Neural progenitor cell (in vitro differentiated cells): ENCODE data around the gene ZNF813. TPM values are rescaled to one million over a fixed set of nuclear protein-coding genes. Genes with fewer than 3 reads are reported as not detected.
A peak's percentile ranks its signal among the peaks of the same experiment; 100 is the strongest.
"Not testable (repeated sequence)": the region's sequence is repeated elsewhere in the genome, so short reads cannot be mapped to it uniquely, and the experiment has no call there.

Source experiments
- DNase-seq: peaks from one replicate; pipeline ENCODE4 v3.0.0-alpha.2; 2016; ENCODE audit warnings: low spot score
- H2AFZ ChIP-seq: fragments of 200-600 bp; sonication (generic); replicated peaks from 2 replicates; pipeline ENCODE4 v1.6.1; 2016; ENCODE audit warnings: antibody characterized with exemption
- H3F3A ChIP-seq: fragments of 200-600 bp; sonication (generic); 2 replicates; pipeline ENCODE4 v1.6.1; 2016; ENCODE audit warnings: antibody characterized with exemption, low read depth
- H3K27ac ChIP-seq: fragments of 200-600 bp; sonication (generic); 2 replicates; pipeline ENCODE4 v1.5.1; 2016; ENCODE audit warnings: mild to moderate bottlenecking
- H3K27me3 ChIP-seq: fragments of 200-600 bp; sonication (generic); 2 replicates; pipeline ENCODE4 v1.6.1; 2016; ENCODE audit warnings: mild to moderate bottlenecking, moderate library complexity
- H3K36me3 ChIP-seq: fragments of 200-600 bp; sonication (generic); 2 replicates; pipeline ENCODE4 v1.5.1; 2016
- H3K4me1 ChIP-seq: fragments of 200-600 bp; sonication (generic); 2 replicates; pipeline ENCODE4 v1.6.1; 2016; ENCODE audit warnings: mixed run types
- H3K4me2 ChIP-seq: fragments of 200-600 bp; sonication (generic); 2 replicates; pipeline ENCODE4 v1.6.1; 2016
- H3K4me3 ChIP-seq: fragments of 200-600 bp; sonication (generic); 2 replicates; pipeline ENCODE4 v1.5.1; 2016
- H3K79me2 ChIP-seq: fragments of 200-600 bp; sonication (generic); 2 replicates; pipeline ENCODE4 v1.6.1; 2016; ENCODE audit warnings: low read depth
- H3K9ac ChIP-seq: fragments of 200-600 bp; sonication (generic); 2 replicates; pipeline ENCODE4 v1.6.1; 2016
- H3K9me3 ChIP-seq: fragments of 200-600 bp; sonication (generic); 2 replicates; pipeline ENCODE4 v1.5.1; 2016; ENCODE audit warnings: low read depth
- H4K20me1 ChIP-seq: fragments of 200-600 bp; sonication (generic); 2 replicates; pipeline ENCODE4 v1.6.1; 2016; ENCODE audit warnings: low read depth
- H3K27ac Mint-ChIP-seq: 3 replicates; pipeline ENCODE4 v1.8.0; 2021; ENCODE audit warnings: mixed read lengths
- H3K27me3 Mint-ChIP-seq: 2 replicates; pipeline ENCODE4 v1.8.0; 2022; ENCODE audit warnings: low read depth, mild to moderate bottlenecking, inconsistent platforms, moderate library complexity, mixed read lengths; ENCODE audit not compliant: insufficient read depth
- H3K36me3 Mint-ChIP-seq: 3 replicates; pipeline ENCODE4 v1.8.0; 2021; ENCODE audit warnings: mixed read lengths
- H3K4me1 Mint-ChIP-seq: 3 replicates; pipeline ENCODE4 v1.8.0; 2021; ENCODE audit warnings: mixed read lengths
- H3K4me3 Mint-ChIP-seq: 3 replicates; pipeline ENCODE4 v1.8.0; 2021; ENCODE audit warnings: mild to moderate bottlenecking, moderate library complexity, mixed read lengths
- H3K9me3 Mint-ChIP-seq: 3 replicates; pipeline ENCODE4 v1.8.0; 2020; ENCODE audit warnings: mixed read lengths
- CTCF ChIP-seq: fragments of 200-600 bp; sonication (generic); IDR thresholded peaks from 2 replicates; pipeline ENCODE4 v1.5.1; 2017; ENCODE audit warnings: antibody characterized with exemption, mild to moderate bottlenecking
- EZH2 ChIP-seq: fragments of 200-600 bp; sonication (generic); IDR thresholded peaks from 2 replicates; pipeline ENCODE4 v1.6.1; 2017; ENCODE audit warnings: antibody characterized with exemption, mild to moderate bottlenecking, moderate library complexity
- EZH2phosphoT487 ChIP-seq: fragments of 200-600 bp; sonication (generic); IDR thresholded peaks from 2 replicates; pipeline ENCODE4 v1.6.1; 2017; ENCODE audit warnings: antibody characterized with exemption
- total RNA-seq: library from RNA; depleted of rRNA; stranded (reverse); fragments of >200 nt; gene quantifications from 2 replicates; pipeline ENCODE4 v1.2.3, GENCODE V29; 2015; ENCODE audit warnings: low replicate concordance

Gene ZNF813
- 14.2 and 24.3 TPM in 2 replicates for total RNA-seq

DNA sequence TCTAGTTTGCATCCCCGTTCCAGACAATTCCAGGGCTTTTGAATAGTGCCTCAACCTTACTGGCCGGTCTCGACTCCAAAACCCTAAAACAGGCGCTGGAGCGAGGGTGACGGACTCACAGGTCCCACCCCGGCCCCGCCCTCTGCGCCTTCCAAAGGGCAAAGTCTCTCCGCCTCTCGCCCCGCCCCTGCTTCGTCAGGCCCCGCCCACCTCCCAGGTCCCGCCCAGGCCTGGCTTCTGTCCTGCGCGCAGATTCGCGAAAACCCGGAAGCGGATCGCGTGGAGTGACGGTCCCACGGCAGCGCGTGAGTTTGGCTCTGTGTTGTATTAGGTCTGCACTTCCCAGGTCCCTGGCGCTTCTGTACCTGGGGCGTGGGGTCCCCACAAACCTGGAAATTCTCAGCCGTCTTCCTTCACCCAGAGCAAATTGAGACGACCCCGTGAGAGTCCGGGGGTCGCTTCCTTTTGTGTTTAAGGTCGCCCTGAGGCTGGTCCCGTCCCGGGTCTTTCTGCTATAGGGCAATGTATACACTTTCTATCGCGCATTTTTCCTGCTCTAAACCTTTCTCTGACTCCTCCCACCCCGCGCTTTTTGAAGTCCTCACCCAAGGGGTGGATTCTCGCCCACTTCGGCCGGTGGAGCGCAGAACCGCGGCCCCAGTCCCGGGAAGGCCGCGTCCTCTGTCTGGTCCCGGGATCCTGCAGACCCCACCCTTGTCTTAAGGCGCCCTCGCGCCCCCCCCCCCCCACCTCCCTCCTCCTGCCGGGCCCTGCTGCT, at the start of gene ZNF813:
TSS of gene ZNF813 (plus strand) at position 249 of the 778 bp plus-strand sequence. CDS start 16,090 bp downstream, outside the sequence.
- no peaks in the 10 kb centered on the region for H3K4me1 ChIP-seq
- Mint-ChIP-seq H3K4me3 (peak within 1 kb of the TSS; percentile 98), H3K4me1 (peaks cover 12% of the 10 kb centered on the region), H3K36me3 (peaks cover 15% of the 10 kb centered on the region), H3K27ac (peak within 1 kb of the TSS; percentile 60), H3K9me3 (peaks cover 20% of the 10 kb centered on the region), H3K27me3 (peaks cover 4% of the 10 kb centered on the region)
- peak; percentile 97 for DNase-seq
- peak within 1 kb of the TSS; percentile 37 for H3K9ac ChIP-seq
- peak within 1 kb of the TSS; percentile 98 for H3K4me3 ChIP-seq
- H3K36me3 ChIP-seq = no peaks in the 10 kb centered on the region
- peak within 1 kb of the TSS; percentile 95 for H3K4me2 ChIP-seq
- peak within 1 kb of the TSS; percentile 87 for H2AFZ ChIP-seq
- H3K27me3 ChIP-seq = no peaks in the 10 kb centered on the region
- H4K20me1 ChIP-seq = no peaks in the 10 kb centered on the region
- H3K27ac ChIP-seq = no peak within 1 kb of the TSS
- H3K9me3 ChIP-seq = no peaks in the 10 kb centered on the region
- peaks cover 26% of the 10 kb centered on the region for H3F3A ChIP-seq
- peaks cover 10% of the 10 kb centered on the region for H3K79me2 ChIP-seq
- TF ChIP-seq EZH2 = no peak
- no peak for TF ChIP-seq EZH2phosphoT487
- TF ChIP-seq CTCF = no peak

- DNase-seq, H3K27ac ChIP-seq, H3K4me2 ChIP-seq, H3K36me3 ChIP-seq, H3K4me3 ChIP-seq, H3K9me3 ChIP-seq, H4K20me1 ChIP-seq, H3K27me3 Mint-ChIP-seq, H3K4me3 Mint-ChIP-seq, H3K27ac Mint-ChIP-seq, H2AFZ ChIP-seq, H3K36me3 Mint-ChIP-seq, H3K79me2 ChIP-seq, H3K4me1 ChIP-seq, H3F3A ChIP-seq, H3K27me3 ChIP-seq, H3K4me1 Mint-ChIP-seq, H3K9ac ChIP-seq: not testable (repeated sequence)
- peaks cover 13% of the 10 kb centered on the region for H3K9me3 Mint-ChIP-seq
Measured at GRCh38 chr19:53420520-53421315, 46.8 kb upstream of the ZNF813 start.

- Histone ChIP-seq H3K4me3 (no peak overlapping the region), H3F3A (no peaks in the 10 kb centered on the region), H3K27me3 (no peaks in the 10 kb centered on the region), H2AFZ (no peak overlapping the region), H3K27ac (no peak overlapping the region), H3K4me2 (no peak overlapping the region), H3K9ac (no peak overlapping the region), H3K79me2 (no peaks in the 10 kb centered on the region), H4K20me1 (no peaks in the 10 kb centered on the region), H3K9me3 (no peaks in the 10 kb centered on the region), H3K4me1 (no peaks in the 10 kb centered on the region), H3K36me3 (no peaks in the 10 kb centered on the region)
- H3K27ac Mint-ChIP-seq = no peak overlapping the region
- H3K27me3 Mint-ChIP-seq = no peaks in the 10 kb centered on the region
- no peaks in the 10 kb centered on the region for H3K36me3 Mint-ChIP-seq
- H3K9me3 Mint-ChIP-seq = peaks cover 5% of the 10 kb centered on the region
- H3K4me3 Mint-ChIP-seq = no peak overlapping the region
- no peak for TF ChIP-seq EZH2
- no peak for DNase-seq
- H3K4me1 Mint-ChIP-seq = no peaks in the 10 kb centered on the region
Measured at GRCh38 chr19:53422551-53422950, 45.0 kb upstream of the ZNF813 start.

GRCh38 chr19:53423074-53423473, 44.5 kb upstream of the ZNF813 start:
- H3K4me2 ChIP-seq, DNase-seq, H3K9me3 Mint-ChIP-seq, H3K27ac ChIP-seq, H3K27ac Mint-ChIP-seq, H3K4me3 Mint-ChIP-seq, H3K4me3 ChIP-seq, H3K27me3 Mint-ChIP-seq, H4K20me1 ChIP-seq, H3K27me3 ChIP-seq, H3F3A ChIP-seq, H3K9me3 ChIP-seq, H3K4me1 ChIP-seq, H3K9ac ChIP-seq, H3K79me2 ChIP-seq, H3K36me3 Mint-ChIP-seq, H2AFZ ChIP-seq, H3K4me1 Mint-ChIP-seq, H3K36me3 ChIP-seq: not testable (repeated sequence)
